Tibial nerve (tissue), 4 donors: ENCODE results near the gene CFAP57. TPM values are rescaled to one million over a fixed set of nuclear protein-coding genes. Genes with fewer than 3 reads are reported as not detected.

Experiments used
- DNase-seq, 2 donors: peaks; one replicate each; pipeline ENCODE4 v3.0.0-alpha.2; 2019; ENCODE audit warnings: low spot score in 2 of 2
- H3K27ac ChIP-seq, 4 donors: fragments of 200-600 bp; sonication (generic) in 3 of 4; one replicate each; pipeline ENCODE4 v1.5.1; 2017 to 2019; ENCODE audit warnings: mild to moderate bottlenecking in 1 of 4
- H3K27me3 ChIP-seq, 2 donors: fragments of 200-600 bp; sonication (generic) in 1 of 2; one replicate each; pipeline versions ENCODE4 v1.5.1 to v1.6.0; 2017 to 2019
- H3K36me3 ChIP-seq, 3 donors: fragments of 200-600 bp; sonication (generic); one replicate each; pipeline ENCODE4 v1.5.1; 2018 to 2019
- H3K4me1 ChIP-seq, 4 donors: fragments of 200-600 bp; sonication (generic) in 3 of 4; one replicate each; pipeline ENCODE4 v1.5.1; 2017 to 2019
- H3K4me3 ChIP-seq, 4 donors: fragments of 200-600 bp; sonication (generic) in 3 of 4; one replicate each; pipeline ENCODE4 v1.5.1; 2017 to 2019; ENCODE audit warnings: mild to moderate bottlenecking in 1 of 4, moderate library complexity in 1 of 4
- H3K9me3 ChIP-seq, 4 donors: fragments of 200-600 bp; sonication (generic) in 3 of 4; one replicate each; pipeline ENCODE4 v1.5.1; 2017 to 2019
- CTCF ChIP-seq, 5 experiments: fragments of 200-600 bp in 3 of 5; fragments of 450-650 bp in 2 of 5; sonication (generic) in 3 of 5; IDR thresholded peaks; one replicate each; pipeline ENCODE4 v1.5.1; 2016 to 2019; ENCODE audit warnings: antibody characterized with exemption in 5 of 5, mild to moderate bottlenecking in 3 of 5, moderate library complexity in 2 of 5
- EP300 ChIP-seq, 2 donors: sonication (generic); formaldehyde crosslinking; IDR thresholded peaks; one replicate each; pipeline ENCODE4 v1.6.1; 2017; ENCODE audit warnings: antibody characterized with exemption in 2 of 2, mild to moderate bottlenecking in 1 of 2
- POLR2A ChIP-seq, 2 donors: fragments of 450-650 bp; IDR thresholded peaks; one replicate each; pipeline ENCODE4 v1.6.1; 2017; ENCODE audit warnings: antibody characterized with exemption in 2 of 2, mild to moderate bottlenecking in 2 of 2, moderate library complexity in 2 of 2
- WGBS, 2 donors: methylation state at CpG; one replicate each; pipeline ENCODE4 v1.1.5; 2018; 5-methylcytosine and 5-hydroxymethylcytosine counted together
- total RNA-seq, 4 donors: library from RNA; depleted of rRNA; stranded (reverse); fragments of >200 nt; gene quantifications; one replicate each; pipeline ENCODE4 v1.1.0, GENCODE V29; 2016

Gene CFAP57
- total RNA-seq, 4 donors from 2014 or later, result 0.21 to 0.30 (median 0.22) TPM; not detected in 1

DNA sequence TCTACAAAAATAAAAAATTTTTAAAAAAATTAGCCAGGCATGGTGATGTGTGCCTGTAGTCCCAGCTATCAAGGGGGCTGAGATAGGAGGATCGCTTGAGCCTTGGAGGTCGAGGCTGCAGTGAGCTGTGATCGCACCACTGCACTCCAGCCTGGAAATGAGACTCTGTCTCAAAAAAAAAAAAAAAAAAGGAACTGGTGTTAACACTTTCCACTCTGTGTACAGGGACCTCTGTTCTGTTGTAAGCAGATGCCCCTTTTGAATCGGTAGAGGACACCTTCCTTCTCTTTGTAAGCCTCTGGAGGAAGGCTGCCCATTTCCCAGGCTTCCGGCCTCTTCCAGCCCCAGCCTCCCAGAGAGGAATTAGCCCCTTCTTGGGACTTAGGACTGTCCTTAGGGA is 120.5 kb downstream of the CFAP57 start:
- no peaks in the 10 kb centered on the region for H3K27me3 ChIP-seq
- TF ChIP-seq CTCF (IDR thresholded peaks at IDR 0.05) (no peak), EP300 (IDR thresholded peaks at IDR 0.05) (no peak), POLR2A (IDR thresholded peaks at IDR 0.05) (no peak)
- H3K36me3 ChIP-seq, result no peaks in the 10 kb centered on the region
- H3K4me1 ChIP-seq, result peaks cover 0 to 46% (median 21%) of the 10 kb centered on the region in 4 donors
- no peak overlapping the region for H3K4me3 ChIP-seq
- WGBS, 2 donors, result 61 to 67% methylated on average over 5 of the region's 5 CpGs
- DNase-seq, result no peak
- H3K9me3 ChIP-seq, result no peaks in the 10 kb centered on the region
- peak overlapping the region in 3 of 4 donors; percentile 26 to 87 (median 82) for H3K27ac ChIP-seq

DNA sequence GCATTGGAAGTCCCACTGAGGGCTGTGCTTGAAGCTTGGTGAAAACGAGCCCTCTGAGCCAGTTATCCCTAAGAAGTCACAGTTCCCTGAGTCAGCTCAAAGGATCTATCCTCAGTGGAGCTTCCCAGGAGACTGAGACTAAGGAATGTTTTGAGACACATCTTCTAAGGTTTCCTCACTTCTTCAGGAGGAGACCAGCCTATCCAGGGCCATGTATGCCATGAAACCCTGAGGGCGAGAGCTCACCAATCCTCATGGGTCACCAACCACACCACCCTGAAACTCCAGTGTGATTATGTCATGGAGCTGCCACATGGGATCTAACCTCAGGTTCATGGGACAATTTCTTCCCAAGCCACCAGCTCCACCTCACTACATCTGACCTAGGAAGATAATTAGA is 121.0 kb downstream of the CFAP57 start:
- TF ChIP-seq EP300 (IDR thresholded peaks at IDR 0.05), result no peak
- no peaks in the 10 kb centered on the region for H3K9me3 ChIP-seq
- 72 to 84% methylated on average over 2 of the region's 2 CpGs for WGBS, 2 donors
- no peak for DNase-seq
- no peak overlapping the region for H3K4me3 ChIP-seq
- H3K36me3 ChIP-seq, result no peaks in the 10 kb centered on the region
- peak overlapping the region in 3 of 4 donors; percentile 26 to 87 (median 82) for H3K27ac ChIP-seq
- H3K27me3 ChIP-seq, result no peaks in the 10 kb centered on the region
- H3K4me1 ChIP-seq, result peaks cover 0 to 46% (median 21%) of the 10 kb centered on the region in 4 donors

- Histone ChIP-seq H3K4me3 (no peak overlapping the region), H3K27me3 (no peaks in the 10 kb centered on the region), H3K36me3 (no peaks in the 10 kb centered on the region), H3K27ac (peak overlapping the region; percentile 3 to 87 (median 61)), H3K9me3 (no peaks in the 10 kb centered on the region), H3K4me1 (peaks cover 0 to 46% (median 21%) of the 10 kb centered on the region in 4 donors)
- no peak for DNase-seq
- 60 to 69% methylated on average over 7 of the region's 7 CpGs for WGBS, 2 donors
- no peak for TF ChIP-seq CTCF (IDR thresholded peaks at IDR 0.05)
- TF ChIP-seq EP300 (IDR thresholded peaks at IDR 0.05), result no peak
- no peak for TF ChIP-seq POLR2A (IDR thresholded peaks at IDR 0.05)
Observed at GRCh38 chr1:43293896-43294760, 122.0 kb downstream of the CFAP57 start.

DNA sequence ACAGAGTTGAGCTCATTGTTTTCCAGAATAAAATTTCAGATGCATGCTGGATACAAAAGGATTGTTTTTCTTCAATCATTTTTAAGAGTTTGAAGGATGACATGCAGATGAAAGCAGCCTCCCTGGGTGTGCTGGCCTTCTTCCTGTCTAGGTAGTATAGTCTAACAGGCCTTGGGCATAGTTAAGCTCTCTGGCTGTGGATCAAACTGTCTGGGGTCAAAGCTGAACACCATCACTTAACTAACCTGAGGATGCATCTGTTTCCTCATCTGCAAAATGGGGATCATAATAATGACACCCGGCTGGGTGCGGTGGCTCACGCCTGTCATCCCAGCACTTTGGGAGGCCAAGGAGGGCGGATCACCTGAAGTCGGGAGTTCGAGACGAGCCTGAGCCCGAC is 122.6 kb downstream of the CFAP57 start:
- DNase-seq, result no peak
- no peaks in the 10 kb centered on the region for H3K9me3 ChIP-seq
- H3K4me1 ChIP-seq, result peaks cover 0 to 48% (median 21%) of the 10 kb centered on the region in 4 donors
- H3K27me3 ChIP-seq, result no peaks in the 10 kb centered on the region
- H3K27ac ChIP-seq, result peak overlapping the region; percentile 3 to 87 (median 61)
- no peak for TF ChIP-seq EP300 (IDR thresholded peaks at IDR 0.05)
- H3K4me3 ChIP-seq, result no peak overlapping the region
- no peaks in the 10 kb centered on the region for H3K36me3 ChIP-seq
- 84 to 95% methylated on average over 8 of the region's 8 CpGs for WGBS, 2 donors

DNA sequence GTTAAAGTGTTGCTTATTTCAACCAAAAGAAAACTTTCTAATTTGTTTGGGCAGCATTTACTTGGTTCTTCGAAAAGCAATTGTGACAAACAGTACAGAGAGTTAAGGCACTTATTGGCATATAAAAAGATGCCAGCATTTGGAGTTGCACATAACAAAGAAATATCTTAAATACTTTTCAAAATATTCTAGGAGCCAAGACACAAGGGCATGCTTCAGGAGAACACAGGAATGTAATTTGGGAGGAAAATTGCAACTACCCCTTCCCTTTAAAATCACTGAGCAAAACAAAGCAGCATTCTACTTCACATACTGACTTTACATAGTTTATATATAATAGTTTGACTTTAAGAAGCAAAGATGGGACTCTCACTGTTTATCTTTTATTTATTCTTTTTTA is 124.1 kb downstream of the CFAP57 start:
- Histone ChIP-seq H3K36me3 (no peaks in the 10 kb centered on the region), H3K27me3 (no peaks in the 10 kb centered on the region), H3K27ac (peak overlapping the region; percentile 3 to 87 (median 66)), H3K4me1 (peaks cover 0 to 57% (median 21%) of the 10 kb centered on the region in 4 donors), H3K9me3 (no peaks in the 10 kb centered on the region), H3K4me3 (no peak overlapping the region)
- TF ChIP-seq CTCF (IDR thresholded peaks at IDR 0.05), result no peak
- no peak for DNase-seq
- WGBS, 2 donors, result 12 to 26% methylated on average over 1 of the region's 1 CpG

DNA sequence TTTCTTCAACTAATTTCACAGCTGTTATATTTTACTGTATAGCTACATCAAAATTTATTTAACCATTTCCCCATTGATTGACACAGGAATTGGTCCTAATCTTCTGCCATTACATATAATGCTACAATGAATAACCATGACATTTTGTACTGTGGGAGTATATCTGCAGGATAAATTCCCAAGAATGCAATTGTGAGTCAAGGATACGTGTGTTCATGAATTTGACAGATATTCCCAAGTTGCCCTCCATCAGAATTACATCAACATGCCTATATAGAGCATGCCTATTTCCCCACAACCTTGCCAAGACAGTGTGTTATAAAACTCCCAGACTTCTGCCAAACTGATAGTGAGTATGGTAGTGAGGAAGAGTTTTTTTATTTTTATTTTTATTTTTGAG is 125.9 kb downstream of the CFAP57 start:
- H3K27me3 ChIP-seq, result no peaks in the 10 kb centered on the region
- WGBS, 2 donors, result 58 to 61% methylated on average over 1 of the region's 1 CpG
- H3K4me1 ChIP-seq, result peaks cover 0 to 57% (median 21%) of the 10 kb centered on the region in 4 donors
- H3K4me3 ChIP-seq, result no peak overlapping the region
- TF ChIP-seq CTCF (IDR thresholded peaks at IDR 0.05) (no peak), POLR2A (IDR thresholded peaks at IDR 0.05) (no peak), EP300 (IDR thresholded peaks at IDR 0.05) (no peak)
- no peaks in the 10 kb centered on the region for H3K36me3 ChIP-seq
- H3K27ac ChIP-seq, result peak overlapping the region in 2 of 4 donors; percentile 47 to 82
- no peak for DNase-seq
- no peaks in the 10 kb centered on the region for H3K9me3 ChIP-seq
